Left lobe of liver (tissue), 2 donors: ENCODE measurements around the gene SOCS4. TPM values are rescaled to one million over a fixed set of nuclear protein-coding genes. Genes with fewer than 3 reads are reported as not detected.

Experiments
- ATAC-seq: fragments of 200-7000 bp; cut with Tn5 transposase; one replicate; pipeline ENCODE4 v1.9.1; 2020; ENCODE audit warnings: mild to moderate bottlenecking, moderate library complexity
- DNase-seq: peaks from one replicate; pipeline ENCODE4 v3.0.0-alpha.2; 2020; ENCODE audit warnings: low spot score
- total RNA-seq: library from RNA; stranded (reverse); gene quantifications from one replicate; pipeline ENCODE4 v1.2.1, GENCODE V29; 2021
- donor health status: DM: no; HTN: no; CAD: no; lungs with moderate emphysema.
- donor health status: DM: no; HTN: yes; CAD: no.

The SOCS4 gene
- total RNA-seq, 1 donor from 2014 or later: 4.5 TPM

DNA sequence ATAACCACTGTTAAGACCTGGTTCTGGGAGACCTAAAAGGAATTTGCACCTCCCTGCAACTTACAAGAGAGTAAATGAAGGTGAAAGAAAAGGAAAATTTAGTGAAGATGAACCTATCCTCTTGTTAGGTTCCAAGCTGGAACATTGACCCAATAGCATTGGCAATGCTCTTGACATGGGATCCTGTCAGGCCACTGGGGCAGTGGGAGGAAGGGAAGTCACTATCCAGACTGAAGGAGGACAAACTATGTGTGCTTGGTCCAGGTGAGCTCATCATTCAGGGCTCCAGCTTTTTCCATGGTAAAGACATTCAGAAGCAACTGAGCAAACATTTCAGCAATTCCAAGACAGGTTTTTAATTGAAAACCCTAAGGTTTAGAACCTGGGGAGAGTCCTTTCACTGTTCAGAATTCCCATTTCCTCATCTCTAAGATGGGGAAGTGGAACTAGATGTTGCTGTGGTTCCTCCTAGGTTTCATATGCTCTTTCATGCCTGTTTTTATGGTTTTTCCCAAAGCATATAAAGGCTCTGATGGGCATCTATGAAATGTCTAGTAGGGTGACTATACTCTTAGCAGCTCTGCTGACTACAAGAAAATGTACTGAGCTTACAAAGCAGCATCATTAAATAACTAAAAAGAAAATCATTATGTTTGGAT lies 57.5 kb downstream of the SOCS4 start:
- ATAC-seq: no peak

DNA sequence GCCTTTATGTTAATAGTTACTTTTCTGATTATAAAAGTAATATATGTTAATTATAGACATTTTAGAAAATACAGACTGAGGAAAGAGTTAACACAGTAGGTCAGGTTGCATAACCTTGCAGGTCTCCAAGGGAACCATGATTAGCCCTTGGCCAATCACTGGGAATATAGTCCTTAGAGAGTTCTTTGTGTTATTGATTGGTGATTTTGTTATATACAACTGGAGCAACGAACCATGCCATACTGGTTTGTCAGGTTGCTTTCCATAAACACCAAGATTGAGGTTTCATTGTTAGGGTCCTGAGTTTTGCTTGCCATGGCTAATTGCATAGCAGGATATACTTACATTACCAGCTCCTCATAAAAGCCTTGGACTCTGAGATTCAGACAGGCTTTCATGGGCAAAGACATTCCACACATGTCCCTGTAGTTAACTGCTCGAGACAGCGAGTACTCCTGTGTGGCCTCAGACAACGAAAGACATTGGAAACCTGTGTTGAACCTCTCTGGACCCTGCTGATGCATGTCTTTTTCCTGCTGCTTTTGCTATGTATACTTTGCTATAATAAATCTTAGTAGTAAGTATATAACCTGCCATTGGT lies 58.1 kb downstream of the SOCS4 start:
- no peak for ATAC-seq
- DNase-seq: no peak

More for the DNA sequence above, 57.5 kb downstream of the SOCS4 start:
- DNase-seq: no peak

DNA sequence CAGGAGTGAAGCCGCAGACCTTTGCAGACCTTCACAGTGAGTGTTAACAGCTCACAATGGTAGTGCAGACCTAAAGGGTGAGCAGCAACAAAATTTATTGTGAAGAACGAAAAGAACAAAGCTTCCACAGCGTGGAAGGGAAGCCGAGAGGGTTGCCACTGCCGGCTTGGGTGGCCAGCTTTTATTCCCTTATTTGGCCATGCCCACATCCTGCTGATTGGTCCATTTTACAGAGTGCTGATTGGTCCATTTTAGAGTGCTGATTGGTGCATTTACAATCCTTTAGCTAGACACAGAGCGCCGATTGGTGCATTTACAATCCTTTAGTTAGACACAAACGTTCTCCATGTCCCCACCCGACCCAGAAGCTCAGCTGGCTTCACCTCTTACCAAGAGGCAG lies 59.9 kb downstream of the SOCS4 start:
- ATAC-seq (no peak), DNase-seq (no peak)

DNA sequence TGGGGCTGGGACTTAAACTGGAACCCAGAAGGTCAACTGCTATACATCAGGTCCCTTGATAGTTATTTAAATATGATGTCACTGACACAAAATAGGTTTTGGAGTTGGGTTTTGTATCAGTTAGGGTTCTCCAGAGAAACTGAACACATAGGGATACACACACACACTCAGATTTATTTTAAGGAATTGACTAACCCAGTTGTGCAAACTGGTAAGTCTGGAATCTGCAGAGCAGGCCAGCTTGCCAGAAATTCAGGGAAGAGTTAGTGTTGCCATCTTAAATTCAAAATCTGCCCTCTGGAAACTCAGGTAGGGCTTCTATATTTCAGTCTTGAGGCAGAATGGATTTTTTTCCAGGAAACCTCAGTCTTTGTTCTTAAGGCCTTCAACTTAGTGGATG lies 61.3 kb downstream of the SOCS4 start:
- no peak for DNase-seq
- no peak for ATAC-seq

DNA sequence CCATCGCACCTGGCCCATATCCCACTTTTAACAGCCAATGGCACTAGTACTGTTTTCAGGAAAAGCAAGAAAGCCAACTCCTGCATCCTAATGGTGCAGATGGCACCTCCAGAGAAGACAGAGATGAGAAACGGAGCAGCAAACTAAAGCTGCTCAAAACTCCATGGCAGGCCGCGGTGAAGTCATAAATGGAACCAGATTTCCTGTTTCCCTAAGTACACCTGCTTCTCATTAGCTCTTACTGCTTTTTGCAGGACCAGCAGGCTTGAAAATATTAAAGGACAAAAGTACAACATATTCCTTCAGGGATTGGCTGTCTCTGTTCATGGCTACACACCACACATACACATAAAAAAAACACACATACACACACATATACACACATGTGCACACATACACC lies 65.3 kb downstream of the SOCS4 start:
- no peak for DNase-seq
- no peak for ATAC-seq

DNA sequence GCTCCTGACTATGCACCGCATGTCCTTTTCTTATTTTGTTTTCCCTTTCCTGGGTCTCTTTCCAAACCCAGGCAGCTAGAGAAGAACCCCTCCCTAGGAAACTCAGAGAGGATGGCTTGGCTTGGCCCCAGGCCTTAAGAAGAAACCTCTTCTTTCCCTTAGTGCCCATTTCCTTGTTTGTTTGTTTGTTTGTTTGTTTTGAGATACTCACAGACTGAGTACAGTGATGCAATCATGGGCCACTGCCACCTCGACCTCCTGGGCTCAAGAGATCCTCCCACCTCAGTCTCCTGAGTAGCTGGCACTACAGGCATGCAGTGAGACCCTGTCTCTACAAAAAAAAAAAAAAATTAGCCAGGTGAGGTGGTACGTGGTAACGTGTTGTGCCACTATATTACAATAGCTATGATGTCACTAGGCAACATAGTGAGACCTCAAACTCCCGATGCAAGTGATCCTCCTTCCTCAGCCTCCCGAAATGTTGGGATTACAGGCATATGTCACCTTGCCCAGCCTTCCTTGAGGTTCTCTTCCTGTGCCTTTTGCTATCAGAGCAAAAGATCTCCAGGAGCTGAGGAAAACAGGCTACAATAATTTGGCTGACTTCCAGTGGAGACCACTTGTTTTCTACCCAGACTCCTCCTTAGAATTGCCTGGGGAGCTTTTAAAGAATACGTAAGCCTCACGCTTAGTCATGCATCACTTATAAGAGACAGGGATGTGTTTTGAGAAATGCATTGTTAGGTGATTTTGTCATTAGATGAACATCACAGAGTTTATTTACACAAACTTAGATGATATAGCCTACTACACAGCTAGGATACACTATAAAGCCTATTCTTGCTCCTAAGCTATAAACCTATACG lies 67.5 kb downstream of the SOCS4 start:
- ATAC-seq (no peak), DNase-seq (no peak)

DNA sequence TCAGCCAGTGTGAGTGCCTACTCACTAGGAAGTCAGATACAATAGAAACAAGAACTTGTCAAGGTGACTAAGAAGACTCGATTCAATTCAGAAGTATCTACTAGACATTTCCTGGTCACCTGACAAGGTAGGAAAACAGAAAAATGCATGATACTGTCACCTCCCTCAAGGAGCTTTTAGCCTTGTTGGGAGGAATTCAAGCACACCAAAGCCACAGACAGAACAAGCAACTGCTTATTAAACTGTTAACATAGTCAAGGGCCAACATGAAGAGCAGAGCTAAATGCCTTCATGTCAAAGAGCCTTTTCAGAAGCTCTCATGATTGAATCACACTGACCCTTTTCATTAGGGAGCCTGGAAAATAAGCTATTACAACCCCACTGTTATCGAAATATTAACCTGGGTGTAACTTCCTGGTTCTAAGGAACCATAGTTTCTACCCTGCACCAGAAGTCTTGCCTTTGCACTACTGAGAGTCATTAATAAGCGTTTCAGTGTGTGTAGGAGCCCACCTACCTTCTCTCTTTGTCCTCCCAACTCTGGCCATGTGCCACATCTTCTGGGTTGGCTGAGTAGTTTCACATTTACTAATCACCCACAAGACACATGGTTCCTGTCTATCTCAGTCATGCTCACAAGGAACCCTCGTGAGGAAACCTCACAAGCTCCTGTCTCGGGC lies 71.0 kb downstream of the SOCS4 start:
- DNase-seq (no peak), ATAC-seq (no peak)

DNA sequence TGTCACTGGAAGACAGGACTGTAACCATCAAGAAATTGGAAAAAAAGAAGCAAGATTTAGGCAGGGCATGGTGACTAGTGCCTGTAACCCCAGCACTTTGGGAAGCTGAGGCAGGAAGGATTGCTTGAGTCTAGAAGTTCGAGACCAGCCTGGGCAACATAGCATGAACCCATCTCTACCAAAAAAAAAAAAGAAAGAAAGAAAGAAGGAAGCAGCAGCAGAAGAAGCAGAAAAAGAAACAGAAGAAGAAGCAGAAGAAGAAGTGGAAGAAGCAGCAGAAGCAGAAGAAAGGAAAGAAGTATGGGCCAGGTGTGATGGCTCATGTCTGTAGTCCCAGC lies 71.5 kb downstream of the SOCS4 start:
- DNase-seq: no peak
- no peak for ATAC-seq

Other genes with a start within 250 kb of the SOCS4 start
- 71.0 TPM for gene GCH1, start 124.4 kb upstream of the SOCS4 start, total RNA-seq
- gene WDHD1, start 137 bp upstream of the SOCS4 start, total RNA-seq: 1.3 TPM
- 25.5 TPM for gene MAPK1IP1L, start 24.4 kb downstream of the SOCS4 start, total RNA-seq
- gene LGALS3, start 102.0 kb downstream of the SOCS4 start, total RNA-seq: 3.9 TPM
- gene DLGAP5, start 164.3 kb downstream of the SOCS4 start, total RNA-seq: 0.33 TPM
- 5.8 TPM for gene FBXO34, start 244.2 kb downstream of the SOCS4 start, total RNA-seq